Measurements from ENCODE around the gene RAB24. TPM values are rescaled to one million over a fixed set of nuclear protein-coding genes. Genes with fewer than 3 reads are reported as not detected.

Gene RAB24
- total RNA-seq, 2 experiments from 2014 or later = 21.7 to 22.1 TPM

GRCh38 chr5:177300951-177301350 lies 2.6 kb downstream of the RAB24 start:
- ChIA-PET CTCF (interaction anchor here (0.6 to 2.0 kb wide), 7 partner anchors 9 to 229 kb away, joined by 3 to 14 read pairs (median 3); no protein-coding TSS in a partner anchor), POLR2A (no interaction called here)
- H3K9me3 Mint-ChIP-seq = no peaks in the 10 kb centered on the region
- H3K36me3 Mint-ChIP-seq = peaks cover 29% of the 10 kb centered on the region
- no peak for DNase-seq
- no peaks in the 10 kb centered on the region for H3K27me3 Mint-ChIP-seq
- peaks cover 57% of the 10 kb centered on the region for H3K4me1 Mint-ChIP-seq (ENCODE audit: low read depth)
- intact Hi-C loops (cut with micrococcal nuclease) = loop anchor here (5.0 kb wide), 1 partner anchor 169 kb away; the partner anchor contains the start of gene NSD1
- no peak overlapping the region for H3K4me3 Mint-ChIP-seq
- H3K27ac Mint-ChIP-seq = peak overlapping the region; percentile 79

GRCh38 chr5:177300236-177300880 lies 3.2 kb downstream of the RAB24 start:
- Mint-ChIP-seq H3K4me1 (ENCODE audit: low read depth) (peaks cover 57% of the 10 kb centered on the region), H3K4me3 (no peak overlapping the region), H3K27me3 (no peaks in the 10 kb centered on the region), H3K27ac (peak overlapping the region; percentile 79), H3K9me3 (no peaks in the 10 kb centered on the region), H3K36me3 (peaks cover 27% of the 10 kb centered on the region)
- ChIA-PET CTCF (interaction anchor here (1.1 to 4.6 kb wide), 5 partner anchors 10 to 228 kb away, joined by 3 to 28 read pairs (median 14); partner anchors contain the start of gene MXD3), POLR2A (no interaction called here)
- intact Hi-C loops (cut with micrococcal nuclease) = loop anchor here (5.0 kb wide), 1 partner anchor 168 kb away; the partner anchor contains the start of gene NSD1
- peak; percentile 62 for DNase-seq

GRCh38 chr5:177299697-177300096 lies 3.8 kb downstream of the RAB24 start:
- DNase-seq = no peak
- Mint-ChIP-seq H3K27me3 (no peaks in the 10 kb centered on the region), H3K9me3 (no peaks in the 10 kb centered on the region), H3K36me3 (peaks cover 21% of the 10 kb centered on the region), H3K27ac (peak overlapping the region; percentile 46), H3K4me3 (no peak overlapping the region), H3K4me1 (ENCODE audit: low read depth) (peaks cover 53% of the 10 kb centered on the region)
- intact Hi-C loops (cut with micrococcal nuclease) = loop anchor here (5.0 kb wide), 1 partner anchor 167 kb away; the partner anchor contains the start of gene NSD1
- ChIA-PET POLR2A (no interaction called here), CTCF (interaction anchor here (4.6 kb wide), 2 partner anchors 10 to 186 kb away, joined by 24 to 28 read pairs; partner anchors contain the start of gene MXD3)

- ChIA-PET POLR2A (no interaction called here), CTCF (interaction anchor here (1.2 to 4.6 kb wide), 4 partner anchors 10 to 184 kb away, joined by 3 to 28 read pairs (median 14); partner anchors contain the start of gene MXD3)
- no peaks in the 10 kb centered on the region for H3K27me3 Mint-ChIP-seq
- peaks cover 20% of the 10 kb centered on the region for H3K36me3 Mint-ChIP-seq
- no peak overlapping the region for H3K4me3 Mint-ChIP-seq
- no peaks in the 10 kb centered on the region for H3K9me3 Mint-ChIP-seq
- DNase-seq = no peak
- intact Hi-C loops (cut with micrococcal nuclease) = no loop called here
- no peak overlapping the region for H3K27ac Mint-ChIP-seq
- peaks cover 50% of the 10 kb centered on the region for H3K4me1 Mint-ChIP-seq (ENCODE audit: low read depth)
Measured at GRCh38 chr5:177297922-177298321, 5.6 kb downstream of the RAB24 start.

- no peaks in the 10 kb centered on the region for H3K9me3 Mint-ChIP-seq
- peaks cover 40% of the 10 kb centered on the region for H3K4me1 Mint-ChIP-seq (ENCODE audit: low read depth)
- POLR2A ChIA-PET = no interaction called here
Measured at GRCh38 chr5:177296581-177296980, 6.9 kb downstream of the RAB24 start.

GRCh38 chr5:177295924-177296323 lies 7.6 kb downstream of the RAB24 start:
- Mint-ChIP-seq H3K4me3 (no peak overlapping the region), H3K9me3 (no peaks in the 10 kb centered on the region), H3K27me3 (no peaks in the 10 kb centered on the region), H3K36me3 (peaks cover 31% of the 10 kb centered on the region), H3K27ac (peak overlapping the region; percentile 23), H3K4me1 (ENCODE audit: low read depth) (peaks cover 33% of the 10 kb centered on the region)
- CTCF ChIA-PET = interaction anchor here (1.1 to 4.6 kb wide), 3 partner anchors 14 to 182 kb away, joined by 3 to 28 read pairs (median 24); partner anchors contain the start of gene MXD3
- intact Hi-C loops (cut with micrococcal nuclease) = no loop called here
- no peak for DNase-seq
- POLR2A ChIA-PET = no interaction called here

More at GRCh38 chr5:177296581-177296980, 6.9 kb downstream of the RAB24 start:
- intact Hi-C loops (cut with micrococcal nuclease) = no loop called here
- Mint-ChIP-seq H3K27me3 (no peaks in the 10 kb centered on the region), H3K27ac (peak overlapping the region; percentile 23), H3K36me3 (peaks cover 33% of the 10 kb centered on the region), H3K4me3 (no peak overlapping the region)
- CTCF ChIA-PET = interaction anchor here (1.1 to 4.6 kb wide), 3 partner anchors 13 to 183 kb away, joined by 3 to 28 read pairs (median 24); partner anchors contain the start of gene MXD3
- DNase-seq = no peak

GRCh38 chr5:177294632-177295031 lies 8.9 kb downstream of the RAB24 start:
- DNase-seq = no peak
- ChIA-PET CTCF (interaction anchor here (0.8 to 1.3 kb wide), 2 partner anchors 9 to 14 kb away, joined by 3 to 4 read pairs; partner anchors contain the start of genes PRELID1 and RAB24), POLR2A (no interaction called here)
- no peak overlapping the region for H3K27ac Mint-ChIP-seq
- peaks cover 31% of the 10 kb centered on the region for H3K36me3 Mint-ChIP-seq
- H3K4me1 Mint-ChIP-seq (ENCODE audit: low read depth) = peaks cover 22% of the 10 kb centered on the region
- H3K27me3 Mint-ChIP-seq = no peaks in the 10 kb centered on the region
- H3K4me3 Mint-ChIP-seq = no peak overlapping the region
- intact Hi-C loops (cut with micrococcal nuclease) = no loop called here
- no peaks in the 10 kb centered on the region for H3K9me3 Mint-ChIP-seq

GRCh38 chr5:177293819-177294581 lies 9.5 kb downstream of the RAB24 start:
- ChIA-PET CTCF (interaction anchor here (0.8 to 1.3 kb wide), 3 partner anchors 9 to 16 kb away, joined by 3 to 4 read pairs (median 4); partner anchors contain the start of genes PRELID1 and RAB24), POLR2A (no interaction called here)
- Mint-ChIP-seq H3K4me3 (no peak overlapping the region), H3K27ac (no peak overlapping the region), H3K36me3 (peaks cover 35% of the 10 kb centered on the region), H3K9me3 (no peaks in the 10 kb centered on the region), H3K4me1 (ENCODE audit: low read depth) (peaks cover 20% of the 10 kb centered on the region), H3K27me3 (no peaks in the 10 kb centered on the region)
- no peak for DNase-seq
- intact Hi-C loops (cut with micrococcal nuclease) = no loop called here

- H3K4me1 Mint-ChIP-seq (ENCODE audit: low read depth) = peaks cover 16% of the 10 kb centered on the region
- H3K27ac Mint-ChIP-seq = no peak overlapping the region
- POLR2A ChIA-PET = interaction anchor here (0.6 kb wide), 1 partner anchor 636 kb away, joined by 6 read pairs; no protein-coding TSS in a partner anchor
- H3K4me3 Mint-ChIP-seq = no peak overlapping the region
- no peaks in the 10 kb centered on the region for H3K27me3 Mint-ChIP-seq
- CTCF ChIA-PET = no interaction called here
- no peaks in the 10 kb centered on the region for H3K9me3 Mint-ChIP-seq
- DNase-seq = no peak
- peaks cover 35% of the 10 kb centered on the region for H3K36me3 Mint-ChIP-seq
- intact Hi-C loops (cut with micrococcal nuclease) = no loop called here
Measured at GRCh38 chr5:177291735-177292134, 11.8 kb downstream of the RAB24 start.

GRCh38 chr5:177290816-177291596 lies 12.5 kb downstream of the RAB24 start:
- no peak overlapping the region for H3K4me3 Mint-ChIP-seq

GRCh38 chr5:177288191-177288590 lies 15.3 kb downstream of the RAB24 start:
- intact Hi-C loops (cut with micrococcal nuclease) = no loop called here
- Mint-ChIP-seq H3K36me3 (peaks cover 36% of the 10 kb centered on the region), H3K27me3 (no peaks in the 10 kb centered on the region), H3K9me3 (no peaks in the 10 kb centered on the region), H3K27ac (no peak overlapping the region), H3K4me3 (no peak overlapping the region), H3K4me1 (ENCODE audit: low read depth) (no peaks in the 10 kb centered on the region)
- CTCF ChIA-PET = interaction anchor here (0.7 kb wide), 1 partner anchor 11 kb away, joined by 3 read pairs; no protein-coding TSS in a partner anchor
- no peak for DNase-seq
- POLR2A ChIA-PET = no interaction called here

More at GRCh38 chr5:177290816-177291596, 12.5 kb downstream of the RAB24 start:
- CTCF ChIA-PET = no interaction called here
- peaks cover 9% of the 10 kb centered on the region for H3K4me1 Mint-ChIP-seq (ENCODE audit: low read depth)
- H3K9me3 Mint-ChIP-seq = no peaks in the 10 kb centered on the region
- H3K36me3 Mint-ChIP-seq = peaks cover 31% of the 10 kb centered on the region
- intact Hi-C loops (cut with micrococcal nuclease) = no loop called here
- POLR2A ChIA-PET = no interaction called here
- H3K27ac Mint-ChIP-seq = no peak overlapping the region
- H3K27me3 Mint-ChIP-seq = no peaks in the 10 kb centered on the region
- no peak for DNase-seq
